Neural cell (in vitro differentiated cells): ENCODE measurements around the gene NDUFA11. TPM values are rescaled to one million over a fixed set of nuclear protein-coding genes. Genes with fewer than 3 reads are reported as not detected.

Experiments used
- H2AFZ ChIP-seq: fragments of 200-600, 300-800 bp; sonication (generic), shearing (Covaris generic); 2 replicates; pipeline ENCODE4 v1.6.0; 2014; ENCODE audit warnings: low read depth, mild to moderate bottlenecking, antibody characterized with exemption, low read length, moderate library complexity
- H3F3A ChIP-seq: fragments of 200-600 bp; shearing (Covaris generic); 2 replicates; pipeline ENCODE4 v1.6.1; 2016; ENCODE audit warnings: mild to moderate bottlenecking, moderate library complexity, mixed read lengths, antibody characterized with exemption, low read length; ENCODE audit not compliant: insufficient read depth, poor library complexity, severe bottlenecking
- H3K27ac ChIP-seq: fragments of 200-600, 300-800 bp; sonication (generic), shearing (Covaris generic); 2 replicates; pipeline ENCODE4 v1.5.1; 2014; ENCODE audit warnings: mild to moderate bottlenecking, low read length, moderate library complexity
- H3K27me3 ChIP-seq: fragments of 300-800, 200-600 bp; sonication (generic), shearing (Covaris generic); 2 replicates; pipeline ENCODE4 v1.6.0; 2014; ENCODE audit warnings: mild to moderate bottlenecking, low read depth, low read length, moderate library complexity; ENCODE audit not compliant: insufficient read depth
- H3K36me3 ChIP-seq: fragments of 300-800, 200-600 bp; sonication (generic), shearing (Covaris generic); 2 replicates; pipeline ENCODE4 v1.5.1; 2014; ENCODE audit warnings: mild to moderate bottlenecking, antibody characterized with exemption, low read length, moderate library complexity; ENCODE audit not compliant: insufficient read depth
- H3K4me2 ChIP-seq: fragments of 300-800, 200-600 bp; sonication (generic), shearing (Covaris generic); 2 replicates; pipeline ENCODE4 v1.6.0; 2014; ENCODE audit warnings: mild to moderate bottlenecking, low read length
- H3K4me3 ChIP-seq: fragments of 300-800, 200-600 bp; sonication (generic), shearing (Covaris generic); 2 replicates; pipeline ENCODE4 v1.5.1; 2014; ENCODE audit warnings: mild to moderate bottlenecking, low read length, moderate library complexity
- H3K79me2 ChIP-seq: fragments of 200-600 bp; shearing (Covaris generic); replicated peaks from 2 replicates; pipeline ENCODE4 v1.6.0; 2014; ENCODE audit warnings: mild to moderate bottlenecking, low read length, moderate library complexity; ENCODE audit not compliant: insufficient read depth
- H3K9ac ChIP-seq: fragments of 300-800, 200-600 bp; sonication (generic), shearing (Covaris generic); 2 replicates; pipeline ENCODE4 v1.6.1; 2016; ENCODE audit warnings: mild to moderate bottlenecking, low read length, mixed read lengths
- H3K9me2 ChIP-seq: fragments of 200-600 bp; shearing (Covaris generic); 2 replicates; pipeline ENCODE4 v1.6.1; 2016; ENCODE audit warnings: mild to moderate bottlenecking, low read length, mixed read lengths; ENCODE audit not compliant: insufficient read depth
- H3K9me3 ChIP-seq: fragments of 200-600, 300-800 bp; sonication (generic), shearing (Covaris generic); 2 replicates; pipeline ENCODE4 v1.6.1; 2016; ENCODE audit warnings: mild to moderate bottlenecking, mixed run types, low read length, moderate library complexity, mixed read lengths
- H4K20me1 ChIP-seq: fragments of 200-600 bp; shearing (Covaris generic); 2 replicates; pipeline ENCODE4 v1.6.1; 2016; ENCODE audit warnings: mild to moderate bottlenecking, mixed run types; ENCODE audit not compliant: insufficient read depth
- EP300 ChIP-seq: fragments of 450-650 bp; conservative IDR thresholded peaks from 2 replicates; pipeline ENCODE4 v1.6.1; 2014; ENCODE audit warnings: antibody characterized with exemption, mild to moderate bottlenecking, moderate library complexity; ENCODE audit not compliant: poor library complexity, severe bottlenecking
- EZH2 ChIP-seq: fragments of 200-600, 300-800 bp; shearing (Covaris generic), sonication (generic); IDR thresholded peaks from 2 replicates; pipeline ENCODE4 v1.6.1; 2014; ENCODE audit warnings: antibody characterized with exemption, low read length, borderline replicate concordance, mild to moderate bottlenecking; ENCODE audit not compliant: insufficient read depth, poor library complexity, severe bottlenecking
- MXI1 ChIP-seq: fragments of 450-650 bp; conservative IDR thresholded peaks from 2 replicates; pipeline ENCODE4 v1.6.1; 2014; ENCODE audit warnings: antibody characterized with exemption, mild to moderate bottlenecking; ENCODE audit not compliant: poor library complexity, severe bottlenecking
- POLR2AphosphoS5 ChIP-seq: IDR thresholded peaks from 2 replicates; pipeline ENCODE4 v1.6.1; 2012
- RAD21 ChIP-seq: fragments of 450-650 bp; conservative IDR thresholded peaks from 2 replicates; pipeline ENCODE4 v1.6.1; 2014; ENCODE audit warnings: antibody characterized with exemption, mild to moderate bottlenecking, moderate library complexity
- SMC3 ChIP-seq: fragments of 450-650 bp; conservative IDR thresholded peaks from 2 replicates; pipeline ENCODE4 v1.6.1; 2014; ENCODE audit warnings: antibody characterized with exemption, mild to moderate bottlenecking, moderate library complexity; ENCODE audit not compliant: poor library complexity
- TAF1 ChIP-seq: IDR thresholded peaks from 2 replicates; pipeline ENCODE4 v1.6.1; 2012; ENCODE audit warnings: low read depth
- polyA plus RNA-seq: library from polyadenylated mRNA; depleted of rRNA; stranded (reverse); fragments of >200 nt; gene quantifications from 2 replicates; pipeline ENCODE4 v1.2.3, GENCODE V29; 2014
- TF ChIP-seq, protein P1 (sequence below): IDR thresholded peaks from 2 replicates; pipeline ENCODE4 v1.6.1; 2012; ENCODE audit warnings: borderline replicate concordance
- TF ChIP-seq, protein P2 (sequence below): fragments of 450-650 bp; IDR thresholded peaks from 2 replicates; pipeline ENCODE4 v1.5.1; 2014; ENCODE audit warnings: antibody characterized with exemption, mild to moderate bottlenecking, moderate library complexity; ENCODE audit not compliant: poor library complexity, severe bottlenecking

NDUFA11 gene
- polyA plus RNA-seq, 1 donor from 2014 or later: 594 TPM

DNA sequence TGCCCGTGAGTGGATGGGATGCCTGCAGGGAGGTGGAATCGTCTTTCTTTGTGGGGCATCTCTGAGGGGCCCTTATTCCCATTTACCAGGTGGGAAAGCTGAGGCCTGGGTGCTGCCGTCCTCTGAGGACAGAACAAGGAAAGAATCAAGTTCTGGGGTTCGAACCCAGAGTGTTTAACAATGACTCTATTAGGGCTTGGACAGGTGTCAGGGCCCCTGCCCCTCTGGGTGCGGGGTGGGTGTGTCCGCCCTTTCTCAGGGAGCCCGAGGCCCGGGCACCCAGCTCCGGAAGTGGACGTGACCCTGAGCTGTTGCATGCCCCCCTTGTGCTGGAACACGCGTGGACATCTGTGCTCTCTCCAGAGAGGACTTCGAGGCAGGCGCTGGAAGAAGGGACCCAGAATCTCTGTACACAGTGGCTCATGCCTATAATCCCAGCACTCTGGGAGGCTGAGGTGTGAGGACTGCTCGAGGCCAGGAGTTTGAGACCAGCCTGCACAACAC lies 10.8 kb downstream of the NDUFA11 start:
- no peak overlapping the region for H2AFZ ChIP-seq
- no peaks in the 10 kb centered on the region for H3K79me2 ChIP-seq
- H3K36me3 ChIP-seq: no peaks in the 10 kb centered on the region
- no peaks in the 10 kb centered on the region for H4K20me1 ChIP-seq
- no peak overlapping the region for H3K9ac ChIP-seq
- H3K27ac ChIP-seq: no peak overlapping the region
- TF ChIP-seq TAF1 (no peak), EZH2 (no peak), MXI1 (no peak), EP300 (no peak), RAD21 (no peak), SMC3 (no peak), POLR2AphosphoS5 (no peak)
- TF ChIP-seq, protein P1, sequence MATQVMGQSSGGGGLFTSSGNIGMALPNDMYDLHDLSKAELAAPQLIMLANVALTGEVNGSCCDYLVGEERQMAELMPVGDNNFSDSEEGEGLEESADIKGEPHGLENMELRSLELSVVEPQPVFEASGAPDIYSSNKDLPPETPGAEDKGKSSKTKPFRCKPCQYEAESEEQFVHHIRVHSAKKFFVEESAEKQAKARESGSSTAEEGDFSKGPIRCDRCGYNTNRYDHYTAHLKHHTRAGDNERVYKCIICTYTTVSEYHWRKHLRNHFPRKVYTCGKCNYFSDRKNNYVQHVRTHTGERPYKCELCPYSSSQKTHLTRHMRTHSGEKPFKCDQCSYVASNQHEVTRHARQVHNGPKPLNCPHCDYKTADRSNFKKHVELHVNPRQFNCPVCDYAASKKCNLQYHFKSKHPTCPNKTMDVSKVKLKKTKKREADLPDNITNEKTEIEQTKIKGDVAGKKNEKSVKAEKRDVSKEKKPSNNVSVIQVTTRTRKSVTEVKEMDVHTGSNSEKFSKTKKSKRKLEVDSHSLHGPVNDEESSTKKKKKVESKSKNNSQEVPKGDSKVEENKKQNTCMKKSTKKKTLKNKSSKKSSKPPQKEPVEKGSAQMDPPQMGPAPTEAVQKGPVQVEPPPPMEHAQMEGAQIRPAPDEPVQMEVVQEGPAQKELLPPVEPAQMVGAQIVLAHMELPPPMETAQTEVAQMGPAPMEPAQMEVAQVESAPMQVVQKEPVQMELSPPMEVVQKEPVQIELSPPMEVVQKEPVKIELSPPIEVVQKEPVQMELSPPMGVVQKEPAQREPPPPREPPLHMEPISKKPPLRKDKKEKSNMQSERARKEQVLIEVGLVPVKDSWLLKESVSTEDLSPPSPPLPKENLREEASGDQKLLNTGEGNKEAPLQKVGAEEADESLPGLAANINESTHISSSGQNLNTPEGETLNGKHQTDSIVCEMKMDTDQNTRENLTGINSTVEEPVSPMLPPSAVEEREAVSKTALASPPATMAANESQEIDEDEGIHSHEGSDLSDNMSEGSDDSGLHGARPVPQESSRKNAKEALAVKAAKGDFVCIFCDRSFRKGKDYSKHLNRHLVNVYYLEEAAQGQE: no peak
- TF ChIP-seq, protein P2, sequence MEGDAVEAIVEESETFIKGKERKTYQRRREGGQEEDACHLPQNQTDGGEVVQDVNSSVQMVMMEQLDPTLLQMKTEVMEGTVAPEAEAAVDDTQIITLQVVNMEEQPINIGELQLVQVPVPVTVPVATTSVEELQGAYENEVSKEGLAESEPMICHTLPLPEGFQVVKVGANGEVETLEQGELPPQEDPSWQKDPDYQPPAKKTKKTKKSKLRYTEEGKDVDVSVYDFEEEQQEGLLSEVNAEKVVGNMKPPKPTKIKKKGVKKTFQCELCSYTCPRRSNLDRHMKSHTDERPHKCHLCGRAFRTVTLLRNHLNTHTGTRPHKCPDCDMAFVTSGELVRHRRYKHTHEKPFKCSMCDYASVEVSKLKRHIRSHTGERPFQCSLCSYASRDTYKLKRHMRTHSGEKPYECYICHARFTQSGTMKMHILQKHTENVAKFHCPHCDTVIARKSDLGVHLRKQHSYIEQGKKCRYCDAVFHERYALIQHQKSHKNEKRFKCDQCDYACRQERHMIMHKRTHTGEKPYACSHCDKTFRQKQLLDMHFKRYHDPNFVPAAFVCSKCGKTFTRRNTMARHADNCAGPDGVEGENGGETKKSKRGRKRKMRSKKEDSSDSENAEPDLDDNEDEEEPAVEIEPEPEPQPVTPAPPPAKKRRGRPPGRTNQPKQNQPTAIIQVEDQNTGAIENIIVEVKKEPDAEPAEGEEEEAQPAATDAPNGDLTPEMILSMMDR: no peak
- no peak overlapping the region for H3K4me2 ChIP-seq
- no peaks in the 10 kb centered on the region for H3K9me2 ChIP-seq
- H3K4me3 ChIP-seq: no peak overlapping the region
- H3F3A ChIP-seq: no peaks in the 10 kb centered on the region
- H3K27me3 ChIP-seq: no peaks in the 10 kb centered on the region
- no peaks in the 10 kb centered on the region for H3K9me3 ChIP-seq

DNA sequence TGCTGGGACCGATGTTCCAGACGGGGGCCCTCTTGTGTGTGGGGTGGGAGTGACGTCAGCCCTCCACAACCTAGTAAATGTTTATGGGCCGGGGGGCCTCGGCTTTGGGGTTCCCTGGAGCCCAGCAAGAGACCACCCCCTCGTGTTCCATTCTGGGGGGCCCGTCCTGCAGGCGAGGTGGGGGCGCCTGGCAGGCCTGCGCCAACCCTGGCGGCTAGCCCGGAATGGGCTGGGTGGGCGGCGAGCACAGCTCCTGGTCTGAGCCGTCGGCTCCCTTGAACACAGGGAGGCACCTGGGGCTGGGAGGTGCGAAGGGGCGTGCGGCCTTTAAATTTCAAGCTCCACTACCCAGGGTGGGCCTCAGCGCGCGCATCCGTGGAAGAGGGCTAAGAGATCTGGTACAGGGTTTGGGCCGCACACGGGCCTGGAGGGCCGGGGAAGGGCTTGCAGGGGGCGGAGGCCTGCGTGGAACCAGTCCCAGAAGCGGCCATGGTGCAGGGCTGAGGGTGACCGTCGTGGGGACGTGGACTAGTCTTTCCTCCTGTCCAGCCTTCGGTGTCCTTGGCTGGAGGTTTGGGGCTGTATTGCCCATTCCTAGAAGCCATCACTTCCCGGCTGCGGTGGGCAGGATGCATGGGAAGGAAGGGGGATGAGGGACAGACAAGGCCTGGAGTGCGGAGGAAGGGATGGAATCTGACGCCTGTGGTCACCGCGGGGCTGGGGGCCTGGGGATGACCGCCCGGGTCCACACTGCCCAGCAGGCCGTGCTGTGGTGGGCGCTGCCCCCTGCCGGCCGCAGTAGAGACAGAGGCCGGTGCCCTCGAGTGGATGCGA lies 11.4 kb downstream of the NDUFA11 start:
- no peak for TF ChIP-seq SMC3
- TF ChIP-seq POLR2AphosphoS5: no peak
- no peak for TF ChIP-seq EP300
- TF ChIP-seq, protein P1: no peak
- TF ChIP-seq RAD21: no peak
- no peak for TF ChIP-seq EZH2
- TF ChIP-seq, protein P2: peak; percentile 34
- TF ChIP-seq MXI1: no peak
- Histone ChIP-seq H2AFZ (no peak overlapping the region), H3K9me2 (no peaks in the 10 kb centered on the region), H3F3A (no peaks in the 10 kb centered on the region), H4K20me1 (no peaks in the 10 kb centered on the region), H3K27ac (no peak overlapping the region), H3K36me3 (no peaks in the 10 kb centered on the region), H3K79me2 (no peaks in the 10 kb centered on the region), H3K27me3 (no peaks in the 10 kb centered on the region), H3K9ac (no peak overlapping the region), H3K4me2 (no peak overlapping the region), H3K9me3 (no peaks in the 10 kb centered on the region), H3K4me3 (no peak overlapping the region)
